NOMO-1 treated with dmso at 0.1 percent for 144 hours (cell line): ENCODE data around the gene VIPAS39.
"Not testable (repeated sequence)": the region's sequence is repeated elsewhere in the genome, so short reads cannot be mapped to it uniquely, and the experiment has no call there.

ENCODE experiments used
- DNase-seq: peaks from one replicate; lab custom pipeline; 2025; ENCODE audit not compliant: unreplicated experiment; lab: John Stamatoyannopoulos, UW

The VIPAS39 gene

GRCh38 chr14:77470224-77470870 lies 12.9 kb upstream of the VIPAS39 start:
- no peak for DNase-seq

- DNase-seq = no peak
Observed at GRCh38 chr14:77469539-77469938, 12.1 kb upstream of the VIPAS39 start.

- DNase-seq = no peak
Observed at GRCh38 chr14:77469067-77469505, 11.7 kb upstream of the VIPAS39 start.

- DNase-seq = no peak
Observed at GRCh38 chr14:77467801-77468200, 10.4 kb upstream of the VIPAS39 start.

- DNase-seq = no peak
Observed at GRCh38 chr14:77459072-77459723, 1.8 kb upstream of the VIPAS39 start.

GRCh38 chr14:77458249-77458950 lies 999 bp upstream of the VIPAS39 start:
- no peak for DNase-seq

- DNase-seq = no peak
Observed at GRCh38 chr14:77457115-77457521, 283 bp downstream of the VIPAS39 start.

GRCh38 chr14:77455966-77456640 lies 1.3 kb downstream of the VIPAS39 start:
- no peak for DNase-seq

GRCh38 chr14:77442196-77442595 lies 15.2 kb downstream of the VIPAS39 start:
- DNase-seq = no peak

- DNase-seq = no peak
Observed at GRCh38 chr14:77439861-77440260, 17.5 kb downstream of the VIPAS39 start.

GRCh38 chr14:77438596-77438995 lies 18.8 kb downstream of the VIPAS39 start:
- no peak for DNase-seq

GRCh38 chr14:77436042-77436441 lies 21.4 kb downstream of the VIPAS39 start:
- DNase-seq = no peak

- DNase-seq = no peak
Observed at GRCh38 chr14:77426396-77426795, 31.0 kb downstream of the VIPAS39 start.

- no peak for DNase-seq
Observed at GRCh38 chr14:77424862-77425261, 32.5 kb downstream of the VIPAS39 start.

GRCh38 chr14:77423423-77423822 lies 34.0 kb downstream of the VIPAS39 start, which contains the start of gene NOXRED1:
TSS of gene NOXRED1 (minus strand) at chr14:77423523. CDS start at chr14:77422889, 634 bp downstream.
- no peak for DNase-seq

- no peak for DNase-seq
Observed at GRCh38 chr14:77421201-77421600, 36.2 kb downstream of the VIPAS39 start.

GRCh38 chr14:77416836-77417235 lies 40.6 kb downstream of the VIPAS39 start:
- DNase-seq = no peak

GRCh38 chr14:77416098-77416497 lies 41.3 kb downstream of the VIPAS39 start:
- DNase-seq = not testable (repeated sequence)

GRCh38 chr14:77415403-77416030 lies 41.9 kb downstream of the VIPAS39 start:
- DNase-seq = not testable (repeated sequence)

- no peak for DNase-seq
Observed at GRCh38 chr14:77409131-77409533, 48.3 kb downstream of the VIPAS39 start.

- peak; percentile 64 for DNase-seq
Observed at GRCh38 chr14:77407158-77407557, 50.2 kb downstream of the VIPAS39 start.
